ENCODE data around the gene RPSA.

GRCh38 chr3:39358333-39358732 lies 48.2 kb upstream of the RPSA start:
- TF ChIP-seq CTCF (IDR thresholded peaks at IDR 0.05 in 4 of 5, conservative IDR thresholded peaks at IDR 0.05 in 1 of 5) (no peak), POLR2A (IDR thresholded peaks at IDR 0.05) (no peak)

Measured in gastrocnemius medialis (tissue), 4 donors.